A549 (cell line): ENCODE results near the gene CPSF7. TPM values are rescaled to one million over a fixed set of nuclear protein-coding genes. Genes with fewer than 3 reads are reported as not detected.

Experiments
- ATAC-seq, 2 experiments: fragments of 200-7000 bp in 1 of 2; fragments of >200 bp in 1 of 2; cut with Nextera tagmentation in 1 of 2; cut with Tn5 transposase in 1 of 2; 3 replicates each; pipeline versions ENCODE4 v1.8.0 to v1.9.1; 2018 to 2020; ENCODE audit warnings: mild to moderate bottlenecking in 1 of 2, moderate library complexity in 1 of 2
- CTCF ChIA-PET: fragments of 300-600 bp; sonication (Branson Sonifier 250); formaldehyde crosslinking; extraction: SDS; loops from one replicate; lab custom pipeline; 2021; ENCODE audit warnings: antibody characterized with exemption, inconsistent platforms; lab: Yijun Ruan, JAX
- POLR2A ChIA-PET: fragments of 350-600 bp; formaldehyde crosslinking; extraction: SDS; loops from one replicate; lab custom pipeline; 2021; ENCODE audit warnings: antibody characterized with exemption, inconsistent platforms; lab: Yijun Ruan, JAX
- DNase-seq, 2 experiments: peaks; one replicate each; pipeline versions ENCODE4 v3.0.0 to v3.0.0-alpha.2; 2011 to 2016; ENCODE audit warnings: low read depth in 1 of 2, low spot score in 1 of 2
- FAIRE-seq: peaks from 2 replicates; lab custom pipeline; 2011; peaks lifted over from hg19 to GRCh38; lab: Jason Lieb, UNC
- H3K27ac ChIP-seq, 2 experiments: fragments of >200 bp; sonication (Bioruptor Twin); formaldehyde crosslinking; 3 replicates each; pipeline ENCODE4 v1.5.1; 2016 to 2017
- H3K4me1 ChIP-seq: fragments of >200 bp; sonication (Bioruptor Twin); formaldehyde crosslinking; 3 replicates; pipeline ENCODE4 v1.6.1; 2016
- H3K4me2 ChIP-seq: fragments of >200 bp; sonication (Bioruptor Twin); formaldehyde crosslinking; 3 replicates; pipeline ENCODE4 v1.6.1; 2016
- H3K4me3 ChIP-seq: fragments of >200 bp; sonication (Bioruptor Twin); formaldehyde crosslinking; 3 replicates; pipeline ENCODE4 v1.5.1; 2016
- H3K9me3 ChIP-seq: fragments of >200 bp; sonication (Bioruptor Twin); formaldehyde crosslinking; 3 replicates; pipeline ENCODE4 v1.6.1; 2016
- BCL3 ChIP-seq: fragments of >200 bp; sonication (Bioruptor Twin); formaldehyde crosslinking; IDR thresholded peaks from 3 replicates; pipeline ENCODE4 v1.6.1; 2016
- ESRRA ChIP-seq: fragments of 150-350 bp; IDR thresholded peaks from 2 replicates; pipeline ENCODE4 v1.6.1; 2014; ENCODE audit warnings: mild to moderate bottlenecking, low read length, borderline replicate concordance
- HDAC2 ChIP-seq: fragments of 200-600 bp; sonication (generic); IDR thresholded peaks from 2 replicates; pipeline ENCODE4 v1.6.1; 2016
- HOXB13 ChIP-seq: fragments of 250-450 bp; sonication (Bioruptor Pico); IDR thresholded peaks from 2 replicates; pipeline ENCODE4 v1.5.0; 2020; ENCODE audit warnings: low read depth, mild to moderate bottlenecking, moderate library complexity
- MAZ ChIP-seq: fragments of 150-350 bp; IDR thresholded peaks from 2 replicates; pipeline ENCODE4 v1.6.1; 2014; ENCODE audit warnings: antibody characterized with exemption, low read depth, low read length, borderline replicate concordance
- RAD21 ChIP-seq, 2 experiments: fragments of >200 bp in 1 of 2; sonication (Bioruptor Twin) in 1 of 2; formaldehyde crosslinking in 1 of 2; IDR thresholded peaks in 1 of 2; conservative IDR thresholded peaks in 1 of 2; 2 replicates in 1 of 2; 3 replicates in 1 of 2; pipeline ENCODE4 v1.6.1; 2012 to 2018; ENCODE audit warnings: inconsistent platforms in 1 of 2
- SMC3 ChIP-seq: fragments of >200 bp; sonication (Bioruptor Twin); formaldehyde crosslinking; IDR thresholded peaks from 3 replicates; pipeline ENCODE4 v1.6.1; 2018; ENCODE audit warnings: inconsistent platforms
- TFCP2L1 ChIP-seq: fragments of 250-450 bp; sonication (Bioruptor Pico); IDR thresholded peaks from 2 replicates; pipeline ENCODE4 v1.5.0; 2021; ENCODE audit warnings: mild to moderate bottlenecking
- WGBS: methylation state at CpG from one replicate; pipeline ENCODE4 v1.1.6; 2017; ENCODE audit errors: missing lambda C conversion rate; 5-methylcytosine and 5-hydroxymethylcytosine counted together
- polyA plus RNA-seq, 4 experiments: library from polyadenylated mRNA; depleted of rRNA in 3 of 4; stranded (reverse); fragments of >200 nt; fragmentation: RNase III in 1 of 4; extraction: RNeasy Plus Mini Kit Qiagen cat#74134 plus additional on column Dnase treatment in 1 of 4; gene quantifications; 2 replicates in 3 of 4; 3 replicates in 1 of 4; pipeline ENCODE4 v1.2.3, GENCODE V29; 2011 to 2017
- small RNA-seq, 6 experiments: library from RNA; depleted of rRNA; stranded (forward); fragments of <200 nt; gene quantifications; one replicate each; pipeline ENCODE3, GENCODE V24; 2012

CPSF7 gene
- polyA plus RNA-seq, 2 of the 4 experiments (the other 2 are of a cell fraction): 56.7 to 62.9 TPM

- TF ChIP-seq ESRRA: no peak
- no peak for TF ChIP-seq BCL3
- TF ChIP-seq MAZ: no peak
- TF ChIP-seq TFCP2L1 (CRISPR knock-in tag): no peak
- no peak for TF ChIP-seq HDAC2
- TF ChIP-seq SMC3: no peak
- TF ChIP-seq RAD21 (conservative IDR thresholded peaks at IDR 0.05 in 1 of 2, IDR thresholded peaks at IDR 0.05 in 1 of 2): no peak
- no peak for TF ChIP-seq HOXB13 (CRISPR knock-in tag)
- Histone ChIP-seq H3K27ac (no peak overlapping the region), H3K9me3 (no peaks in the 10 kb centered on the region), H3K4me3 (no peak overlapping the region), H3K4me2 (no peak overlapping the region), H3K4me1 (no peaks in the 10 kb centered on the region)
- ATAC-seq (no peak; a peak in 1 of 6 replicates), FAIRE-seq (no peak), DNase-seq (no peak)
- 81% methylated on average over 15 of the region's 15 CpGs for WGBS
- ChIA-PET POLR2A (interaction anchor here (1.3 kb wide), 1 partner anchor 9 kb away, joined by 8 read pairs; the partner anchor contains the start of genes CYB561A3 and TMEM138), CTCF (interaction anchor here (1.4 to 33.1 kb wide), 5 partner anchors 10 to 99 kb away, joined by 4 to 521 read pairs (median 21); partner anchors contain the start of genes CYB561A3, DDB1, TKFC and TMEM138)
Observed at GRCh38 chr11:61353131-61354067, 76.4 kb downstream of the CPSF7 start.

Small RNA genes within 50 kb of the gene (small RNA-seq; reads per million reads assigned to genes)
- gene RN7SL23P: 0 reads per million in 6 experiments

Other genes with a start within 250 kb of the CPSF7 start
- gene PGA3, start 226.5 kb downstream of the CPSF7 start, polyA plus RNA-seq (2011; rRNA removed): not detected in 2 replicates
- gene PGA3, start 226.5 kb downstream of the CPSF7 start, polyA plus RNA-seq (2017; fragmentation: RNase III; extraction: RNeasy Plus Mini Kit Qiagen cat#74134 plus additional on column Dnase treatment): not detected in 3 replicates
- not detected in 2 replicates for gene PGA4, start 207.6 kb downstream of the CPSF7 start, polyA plus RNA-seq (2011; rRNA removed)
- not detected in 3 replicates for gene PGA4, start 207.6 kb downstream of the CPSF7 start, polyA plus RNA-seq (2017; fragmentation: RNase III; extraction: RNeasy Plus Mini Kit Qiagen cat#74134 plus additional on column Dnase treatment)
- not detected in 2 replicates for gene PGA5, start 188.8 kb downstream of the CPSF7 start, polyA plus RNA-seq (2011; rRNA removed)
- not detected in 3 replicates for gene PGA5, start 188.8 kb downstream of the CPSF7 start, polyA plus RNA-seq (2017; fragmentation: RNase III; extraction: RNeasy Plus Mini Kit Qiagen cat#74134 plus additional on column Dnase treatment)
- 0.53 and 0.65 TPM in 2 replicates for gene VWCE, start 134.7 kb downstream of the CPSF7 start, polyA plus RNA-seq (2011; rRNA removed)
- gene VWCE, start 134.7 kb downstream of the CPSF7 start, polyA plus RNA-seq (2017; fragmentation: RNase III; extraction: RNeasy Plus Mini Kit Qiagen cat#74134 plus additional on column Dnase treatment): 0.45 to 0.79 TPM (median 0.63 TPM) in 3 replicates
- gene DDB1, start 96.9 kb downstream of the CPSF7 start, polyA plus RNA-seq (2011; rRNA removed): 213 and 222 TPM in 2 replicates
- 149 to 154 TPM (median 149 TPM) in 3 replicates for gene DDB1, start 96.9 kb downstream of the CPSF7 start, polyA plus RNA-seq (2017; fragmentation: RNase III; extraction: RNeasy Plus Mini Kit Qiagen cat#74134 plus additional on column Dnase treatment)
- gene TKFC, start 96.7 kb downstream of the CPSF7 start, polyA plus RNA-seq (2011; rRNA removed): 46.5 and 51.2 TPM in 2 replicates
- 42.6 to 53.6 TPM (median 48.7 TPM) in 3 replicates for gene TKFC, start 96.7 kb downstream of the CPSF7 start, polyA plus RNA-seq (2017; fragmentation: RNase III; extraction: RNeasy Plus Mini Kit Qiagen cat#74134 plus additional on column Dnase treatment)
- 50.8 and 58.1 TPM in 2 replicates for gene CYB561A3, start 68.1 kb downstream of the CPSF7 start, polyA plus RNA-seq (2011; rRNA removed)
- 50.4 to 56.9 TPM (median 55.4 TPM) in 3 replicates for gene CYB561A3, start 68.1 kb downstream of the CPSF7 start, polyA plus RNA-seq (2017; fragmentation: RNase III; extraction: RNeasy Plus Mini Kit Qiagen cat#74134 plus additional on column Dnase treatment)
- 143 and 156 TPM in 2 replicates for gene TMEM138, start 67.6 kb downstream of the CPSF7 start, polyA plus RNA-seq (2011; rRNA removed)
- gene TMEM138, start 67.6 kb downstream of the CPSF7 start, polyA plus RNA-seq (2017; fragmentation: RNase III; extraction: RNeasy Plus Mini Kit Qiagen cat#74134 plus additional on column Dnase treatment): 80.3 to 95.6 TPM (median 88.2 TPM) in 3 replicates
- gene TMEM216, start 37.4 kb downstream of the CPSF7 start, polyA plus RNA-seq (2011; rRNA removed): 33.6 and 49.0 TPM in 2 replicates
- 9.9 to 11.9 TPM (median 10.6 TPM) in 3 replicates for gene TMEM216, start 37.4 kb downstream of the CPSF7 start, polyA plus RNA-seq (2017; fragmentation: RNase III; extraction: RNeasy Plus Mini Kit Qiagen cat#74134 plus additional on column Dnase treatment)
- gene SDHAF2, start 149 bp upstream of the CPSF7 start, polyA plus RNA-seq (2011; rRNA removed): 76.4 and 106 TPM in 2 replicates
- 43.1 to 44.4 TPM (median 43.8 TPM) in 3 replicates for gene SDHAF2, start 149 bp upstream of the CPSF7 start, polyA plus RNA-seq (2017; fragmentation: RNase III; extraction: RNeasy Plus Mini Kit Qiagen cat#74134 plus additional on column Dnase treatment)
- 0.03 TPM in 1 of 2 replicates, not detected in the other for gene LRRC10B, start 78.8 kb upstream of the CPSF7 start, polyA plus RNA-seq (2011; rRNA removed)
- 0.04 to 0.13 TPM in 2 of 3 replicates, not detected in the other for gene LRRC10B, start 78.8 kb upstream of the CPSF7 start, polyA plus RNA-seq (2017; fragmentation: RNase III; extraction: RNeasy Plus Mini Kit Qiagen cat#74134 plus additional on column Dnase treatment)
- 0.37 and 0.38 TPM in 2 replicates for gene SYT7, start 151.1 kb upstream of the CPSF7 start, polyA plus RNA-seq (2011; rRNA removed)
- gene SYT7, start 151.1 kb upstream of the CPSF7 start, polyA plus RNA-seq (2017; fragmentation: RNase III; extraction: RNeasy Plus Mini Kit Qiagen cat#74134 plus additional on column Dnase treatment): 0.78 to 1.0 TPM (median 1.0 TPM) in 3 replicates